Activated gamma-delta T cell treated with anti-CD3 and anti-CD28 coated beads, Interleukin-2, amount 50 U/mL, for 16 hours (primary cell): ENCODE results near the gene PHF23.

Experiments
- DNase-seq: peaks from one replicate; pipeline ENCODE4 v3.0.0-alpha.2; 2020; ENCODE audit warnings: low read depth

Gene PHF23

DNA sequence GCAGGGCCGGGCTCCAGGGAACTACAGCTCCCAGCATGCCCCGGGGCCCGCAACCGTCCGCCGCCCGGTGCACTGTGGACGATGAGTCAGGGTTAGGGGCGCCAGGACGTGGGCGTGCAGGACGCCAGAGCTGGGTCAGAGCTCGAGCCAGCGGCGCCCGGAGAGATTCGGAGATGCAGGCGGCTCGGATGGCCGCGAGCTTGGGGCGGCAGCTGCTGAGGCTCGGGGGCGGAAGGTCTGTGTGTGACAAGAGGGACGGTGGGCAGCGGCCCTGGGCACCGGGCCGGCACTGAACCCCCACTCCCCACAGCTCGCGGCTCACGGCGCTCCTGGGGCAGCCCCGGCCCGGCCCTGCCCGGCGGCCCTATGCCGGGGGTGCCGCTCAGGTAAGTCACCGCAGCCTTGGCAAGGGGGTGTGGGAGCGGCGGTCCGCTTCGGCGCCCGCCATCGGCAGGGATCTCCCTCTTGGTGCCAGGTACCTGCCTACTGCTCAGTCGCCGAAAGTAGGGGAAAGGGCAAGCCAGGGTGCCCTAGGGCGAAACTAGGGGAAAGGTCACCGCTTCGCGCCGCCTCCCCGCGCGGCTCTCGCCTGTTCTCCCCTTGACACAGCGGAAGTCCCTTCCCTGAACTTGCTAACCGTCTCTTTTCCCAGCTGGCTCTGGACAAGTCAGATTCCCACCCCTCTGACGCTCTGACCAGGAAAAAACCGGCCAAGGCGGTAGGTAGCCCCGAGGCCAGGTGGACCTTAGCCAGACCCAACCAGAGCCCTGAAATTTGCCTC is 19.3 kb downstream of the PHF23 start, which contains the start of the genes ACADVL and DLG4:
Gene ACADVL, plus strand, starts transcription at position 127 of the 781 bp plus-strand sequence. Its CDS starts 47 bp downstream, at position 174.
Gene DLG4, minus strand, starts transcription at position 25 of the 781 bp plus-strand sequence.
- DNase-seq: peak; percentile 69

DNA sequence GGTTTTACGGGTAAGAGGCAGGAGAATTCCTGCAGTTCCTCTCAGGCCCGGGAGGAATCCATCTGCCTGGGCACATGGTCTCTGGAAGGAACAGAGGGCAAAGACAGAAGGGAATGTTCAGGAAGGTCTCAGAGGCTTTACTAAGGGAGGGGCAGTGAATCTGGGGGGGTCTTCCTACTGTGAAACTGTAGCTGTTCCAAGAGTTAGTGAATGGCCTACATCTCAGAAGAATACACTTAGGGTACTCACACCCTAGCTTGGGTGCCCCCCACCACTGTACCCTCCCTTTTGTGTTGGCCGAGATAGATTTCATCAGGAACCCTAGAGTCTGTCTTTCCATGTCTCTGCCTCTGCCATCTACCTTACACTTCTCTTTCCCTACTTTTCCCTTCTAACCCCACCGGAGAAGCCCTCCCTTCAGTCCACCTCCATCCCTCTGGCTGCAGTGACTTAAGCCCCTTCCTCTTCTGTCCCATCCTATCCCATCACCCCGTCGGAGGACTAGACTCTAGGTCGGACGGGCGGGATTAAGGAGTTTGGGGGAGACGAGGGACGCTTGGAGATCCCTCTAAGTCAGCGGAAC is 19.9 kb downstream of the PHF23 start:
- DNase-seq: no peak

DNA sequence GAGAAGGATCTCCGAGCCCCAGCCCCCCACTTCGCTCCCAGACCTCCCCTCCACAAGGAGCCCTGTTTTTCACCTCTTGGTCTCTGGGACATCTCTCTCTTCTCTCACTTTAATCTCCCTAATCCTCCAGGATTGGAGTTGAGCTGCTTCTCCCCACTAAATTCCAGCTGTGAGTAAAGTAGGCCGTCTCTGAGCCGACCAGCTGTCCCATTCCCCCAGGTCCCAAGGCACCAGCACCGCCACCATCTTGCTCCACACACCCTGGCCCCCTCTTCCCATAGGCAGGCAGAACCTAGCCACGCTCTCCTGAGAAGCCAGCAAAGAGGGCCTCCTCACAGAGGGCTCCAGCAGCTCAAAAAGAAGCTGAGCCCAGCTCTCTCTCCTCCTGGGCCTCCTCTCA is 20.5 kb downstream of the PHF23 start:
- no peak for DNase-seq

DNA sequence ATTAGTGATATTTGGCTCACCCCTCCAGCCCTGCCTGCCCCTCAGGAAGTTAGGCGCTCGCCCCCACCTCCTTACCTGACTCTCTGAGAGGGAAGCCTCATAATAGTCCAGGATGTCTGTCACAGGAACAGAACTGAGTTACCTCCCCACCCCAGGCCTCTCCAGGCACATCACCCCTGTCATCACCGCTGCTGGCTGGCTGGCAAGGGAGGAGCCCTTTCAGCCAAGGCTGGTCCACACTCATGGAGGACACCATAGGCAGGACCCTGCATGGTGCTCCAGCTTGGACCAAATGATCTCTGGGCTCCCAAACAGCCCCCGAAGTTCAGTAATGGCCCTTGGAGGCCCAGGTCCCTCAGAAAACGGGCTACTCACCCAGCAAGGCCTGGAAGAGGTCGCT is 21.1 kb downstream of the PHF23 start:
- DNase-seq: no peak

DNA sequence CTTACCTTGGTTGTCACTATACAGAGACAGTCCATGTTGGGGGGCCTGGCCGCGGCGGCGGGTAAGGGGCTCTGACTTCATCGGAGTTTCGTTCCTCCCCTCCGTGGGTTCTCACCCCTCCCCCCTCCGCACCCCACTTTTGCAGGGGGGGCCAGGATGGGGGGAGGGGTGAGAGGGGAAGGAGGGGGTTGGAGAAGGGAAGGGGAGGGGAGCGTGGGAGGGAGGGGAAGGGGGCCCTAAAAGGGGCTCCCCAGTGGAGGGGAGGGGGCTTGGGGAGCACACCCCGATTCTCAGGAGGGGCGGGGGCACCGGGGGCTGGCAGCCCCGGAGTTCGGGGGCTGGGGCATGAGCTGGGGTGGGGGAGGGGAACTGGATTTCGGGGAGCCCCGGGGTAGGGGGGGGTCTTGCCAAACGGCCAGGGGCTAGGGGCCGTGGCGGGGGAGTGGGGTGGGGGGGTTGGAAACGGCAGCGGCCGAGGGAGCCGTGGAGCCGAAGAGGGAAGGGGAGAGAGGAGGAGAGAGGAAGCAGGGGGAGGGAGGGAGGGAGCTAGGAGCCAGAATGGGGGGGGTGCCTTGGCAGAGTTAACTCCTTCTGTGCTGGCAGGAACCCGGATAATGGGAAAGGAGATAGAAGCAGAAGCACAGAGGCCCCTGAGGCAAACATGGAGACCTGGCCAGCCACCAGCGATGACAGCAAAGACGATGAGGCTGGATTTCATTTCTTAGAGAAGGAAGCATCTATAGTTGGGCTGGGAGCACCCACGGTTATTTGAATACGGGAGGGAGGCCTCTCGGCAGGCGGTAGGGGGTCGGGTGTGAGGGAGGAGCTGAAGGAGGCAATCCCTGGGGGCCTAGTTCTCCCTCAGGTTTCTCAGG is 21.9 kb downstream of the PHF23 start:
- no peak for DNase-seq

DNA sequence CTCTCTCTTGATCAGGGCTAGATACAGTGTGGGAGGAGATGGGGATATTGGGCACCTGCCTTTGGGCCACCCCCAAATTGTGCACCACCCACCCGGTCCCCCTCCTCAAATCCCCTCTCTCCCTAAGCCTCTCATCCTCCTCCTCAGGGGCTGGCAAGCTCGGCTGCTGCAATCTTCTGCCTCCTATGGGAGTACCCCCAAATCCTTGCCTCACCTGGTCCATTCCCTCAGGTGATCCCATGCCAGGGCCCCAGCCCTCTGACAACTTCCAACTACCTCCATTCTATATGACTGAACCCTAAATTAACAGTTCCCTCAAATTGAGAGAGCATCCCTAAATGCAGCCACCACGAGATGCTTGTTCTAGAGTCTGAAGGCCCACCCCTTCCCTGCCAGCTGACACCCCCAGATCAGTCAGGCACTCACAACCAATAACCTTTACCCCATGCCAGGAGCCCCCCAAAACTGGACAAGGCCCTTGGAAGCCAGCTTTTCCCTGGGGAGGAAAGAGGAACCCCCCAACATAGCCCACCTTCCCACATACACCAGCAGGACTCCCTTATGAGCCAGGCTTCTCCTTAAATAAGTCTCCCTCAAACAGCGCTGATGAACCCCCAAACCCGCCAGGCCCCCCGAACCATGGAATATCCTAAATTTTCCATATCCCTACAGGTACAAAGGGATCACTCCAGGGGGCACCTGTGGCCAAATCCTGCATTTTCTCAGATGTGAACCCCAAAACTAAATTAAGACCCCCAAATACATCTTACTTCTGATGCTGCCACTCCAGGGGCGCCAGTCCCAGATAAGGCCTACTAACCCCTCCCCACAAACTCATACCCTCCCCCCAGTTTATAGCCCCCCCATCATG is 22.8 kb downstream of the PHF23 start:
- DNase-seq: no peak

DNA sequence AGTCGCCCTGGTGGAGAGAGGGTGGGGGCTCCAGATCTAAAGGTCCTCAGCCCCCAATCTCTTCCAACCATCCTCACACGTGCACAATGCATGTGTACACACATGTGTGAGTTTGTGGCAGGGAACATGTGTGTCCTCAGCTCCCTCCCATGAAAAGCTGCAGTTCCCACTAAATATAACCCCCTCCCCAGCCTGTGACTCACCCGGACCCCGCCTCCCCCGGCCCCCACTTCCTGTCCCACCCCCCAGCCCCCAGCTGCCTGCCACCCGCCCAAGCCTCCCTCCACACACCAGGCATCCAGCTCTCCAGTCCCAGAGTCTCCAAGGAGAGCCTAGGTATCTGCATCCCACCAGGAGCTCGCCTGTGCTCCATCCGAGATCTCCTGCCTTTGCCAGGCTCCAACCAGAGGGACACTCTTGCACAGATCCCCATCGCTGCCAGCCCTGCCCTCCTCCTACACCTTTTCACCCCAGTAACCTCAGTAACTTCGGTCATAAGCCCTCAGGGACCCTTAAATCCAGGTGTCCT is 23.5 kb downstream of the PHF23 start:
- DNase-seq: no peak

DNA sequence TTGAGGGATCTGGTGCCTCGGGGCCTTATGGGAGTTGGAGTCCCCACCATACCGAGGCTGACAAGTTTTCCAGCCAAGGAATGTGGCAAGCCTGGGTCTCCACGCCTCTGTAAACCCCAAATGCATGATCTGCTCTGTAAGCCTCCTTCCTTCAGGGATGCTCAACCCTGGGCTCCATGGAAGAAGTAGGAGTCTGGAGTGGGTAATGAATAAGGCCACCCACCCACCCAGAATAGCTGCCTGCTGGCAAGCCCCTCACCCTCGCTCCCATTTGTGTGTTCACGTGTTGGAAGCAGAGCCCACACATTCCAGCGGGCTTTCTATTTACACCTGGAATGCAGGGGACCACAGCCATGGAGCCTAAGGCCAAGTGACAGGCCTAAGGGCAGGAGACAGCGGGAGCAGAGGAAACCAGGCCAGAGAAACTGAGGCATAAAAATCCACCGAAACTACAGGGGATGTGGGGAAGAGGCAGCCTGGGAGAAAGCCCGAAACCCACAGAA is 24.1 kb downstream of the PHF23 start:
- no peak for DNase-seq

DNA sequence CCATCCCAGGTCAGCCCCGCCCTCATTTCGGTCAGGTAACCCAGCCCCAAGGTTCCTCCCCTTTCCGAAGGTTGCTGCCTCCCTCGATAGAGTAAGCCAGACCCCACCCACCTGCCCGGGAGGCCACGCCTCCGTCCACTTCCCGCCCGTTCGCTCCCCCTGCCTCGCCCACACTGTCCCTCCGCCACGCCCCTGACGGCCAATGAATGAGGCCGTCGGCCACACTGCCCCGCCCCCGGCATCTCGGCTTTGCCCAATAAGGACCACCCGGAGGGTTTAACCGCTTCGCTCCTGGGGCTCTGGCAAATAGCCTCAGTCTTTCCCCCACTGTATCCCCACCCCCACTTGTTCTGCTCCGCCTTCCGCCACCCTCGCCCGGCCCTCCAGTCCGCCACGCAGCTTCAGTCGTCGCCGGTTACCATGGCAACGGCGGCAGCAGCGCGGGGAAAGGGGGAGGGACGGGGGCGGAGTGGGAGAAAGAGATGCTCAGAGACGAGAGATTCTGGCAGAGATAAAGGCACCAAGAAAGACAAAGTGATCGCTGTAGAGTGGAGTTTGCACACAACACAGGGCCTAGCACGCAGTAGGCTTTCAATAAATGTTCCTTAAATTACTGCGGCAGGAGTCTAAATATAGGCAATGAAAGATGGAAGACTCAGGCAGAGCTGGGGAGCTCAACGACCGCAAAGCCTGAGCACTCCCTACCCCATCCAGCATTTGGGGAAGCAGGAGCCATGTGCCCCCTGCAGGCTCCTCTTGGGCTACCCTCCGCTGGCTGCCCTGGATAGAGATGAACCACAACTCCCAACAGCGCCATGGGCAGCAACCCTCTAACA is 24.7 kb downstream of the PHF23 start:
- peak; percentile 99 for DNase-seq

DNA sequence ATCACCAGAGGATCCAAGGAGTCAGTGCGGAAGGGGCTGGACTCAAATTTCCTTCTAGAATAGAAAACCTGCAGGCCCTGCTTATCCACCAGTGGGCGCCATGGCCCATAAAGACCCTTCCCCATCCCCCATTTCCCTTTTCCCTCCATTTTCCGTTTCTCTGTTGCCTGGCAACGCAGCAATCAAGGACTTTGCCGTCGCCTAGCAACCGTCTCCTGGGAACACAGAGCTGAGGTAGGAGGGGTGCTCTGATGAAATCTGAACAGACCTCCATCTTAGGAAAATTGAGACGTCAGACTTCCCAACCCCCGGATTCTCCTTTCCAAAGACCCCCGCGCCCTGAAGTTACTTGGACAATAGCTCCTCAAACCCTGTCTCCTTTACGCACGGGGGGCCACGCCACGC is 25.4 kb downstream of the PHF23 start:
- no peak for DNase-seq

DNA sequence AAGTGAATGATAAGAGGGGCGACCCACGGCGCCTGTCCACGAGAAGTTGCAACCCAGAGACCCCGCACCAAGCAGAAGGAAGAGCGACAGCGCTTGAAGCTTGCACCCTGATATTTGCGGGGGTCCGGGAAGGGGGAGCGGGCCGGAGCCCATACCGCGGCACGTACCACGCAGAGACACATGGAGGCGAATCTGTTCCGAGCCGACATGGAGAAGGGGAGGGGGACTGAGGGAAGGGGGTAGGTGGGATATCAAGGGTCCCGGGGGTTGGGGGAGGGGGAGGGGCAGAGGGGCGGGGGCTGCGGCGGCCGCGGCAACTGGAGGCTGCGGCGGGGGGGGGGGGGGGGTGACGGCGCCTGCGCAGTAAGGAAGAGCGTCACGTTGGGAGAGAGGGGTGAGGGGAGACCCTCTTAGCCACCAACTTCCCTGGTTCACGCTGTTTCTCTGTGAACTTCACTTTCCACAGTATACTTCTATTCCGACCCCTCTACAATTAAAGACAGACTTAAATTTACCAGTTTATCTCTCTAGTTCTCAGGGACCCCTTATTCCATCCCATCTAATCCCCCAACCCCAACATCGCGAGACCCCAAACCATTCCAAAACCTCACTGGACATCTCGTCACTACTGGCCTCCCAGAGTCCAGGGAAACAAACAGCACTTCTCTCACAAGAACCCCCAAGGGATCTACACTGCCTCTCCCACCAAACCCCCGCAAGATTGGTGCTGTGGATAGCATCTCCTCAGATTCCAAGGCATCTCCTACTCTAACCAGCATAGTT is 27.6 kb downstream of the PHF23 start:
- DNase-seq: no peak

DNA sequence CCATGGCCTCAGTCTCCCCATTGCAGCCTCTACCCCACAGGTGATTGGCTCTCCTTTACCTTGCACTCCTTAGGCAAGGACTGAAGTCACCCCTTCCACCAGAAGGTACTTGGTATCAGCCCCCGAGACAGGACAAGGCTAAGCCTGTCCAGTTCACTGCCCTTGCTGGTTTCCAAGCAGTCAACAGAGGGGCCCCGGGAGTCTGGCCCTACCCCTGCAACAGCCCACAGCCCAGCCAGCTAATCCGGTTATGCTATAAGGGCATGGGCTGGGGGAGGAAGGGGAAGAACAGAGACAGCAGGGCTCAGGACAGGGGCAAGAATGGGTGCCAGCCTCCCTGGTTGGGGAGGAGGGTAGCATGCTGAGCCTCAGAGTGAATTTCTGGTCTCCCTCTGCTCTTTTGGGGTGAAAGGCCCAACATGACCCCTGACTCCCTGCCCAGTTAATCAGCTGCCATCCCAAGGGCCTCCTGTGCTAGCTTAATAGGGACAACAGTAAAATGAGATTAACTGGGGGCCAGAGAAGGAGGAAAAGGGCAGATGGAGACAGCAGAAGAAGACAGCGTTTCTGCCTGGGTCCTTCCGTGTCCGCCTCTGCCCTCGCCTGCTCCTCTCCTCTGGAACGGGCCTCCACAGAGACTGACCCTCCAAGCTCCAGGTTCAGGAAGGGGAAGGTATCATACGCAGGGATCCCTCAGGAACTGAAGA is 30.4 kb downstream of the PHF23 start:
- DNase-seq: no peak

DNA sequence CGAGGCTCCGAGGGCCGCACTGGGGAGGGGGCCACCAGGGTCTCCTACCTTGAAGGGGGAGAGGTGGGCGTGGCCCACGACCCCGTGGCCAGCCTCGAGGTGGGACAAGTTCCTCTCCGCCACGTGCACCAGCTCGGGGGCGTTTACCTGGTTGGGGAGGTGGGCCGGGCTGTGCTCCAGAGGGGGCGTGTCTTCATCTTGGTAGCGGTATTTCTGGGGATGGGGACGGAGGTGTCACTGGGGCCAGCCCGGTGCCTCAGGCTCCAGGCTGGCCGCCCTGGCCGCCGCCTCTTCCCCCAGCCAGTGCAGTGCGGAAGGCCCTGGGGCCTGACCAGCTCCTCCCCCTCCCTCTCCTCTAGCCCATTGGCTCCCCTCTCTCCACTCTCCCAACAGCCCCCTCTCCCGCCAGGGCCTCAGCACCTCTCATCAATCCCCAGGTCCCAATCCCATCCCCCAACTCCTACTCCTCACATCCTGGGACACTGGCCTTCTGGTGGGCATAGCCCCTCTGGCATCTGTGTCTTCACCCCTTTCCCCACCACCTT is 31.2 kb downstream of the PHF23 start:
- no peak for DNase-seq

DNA sequence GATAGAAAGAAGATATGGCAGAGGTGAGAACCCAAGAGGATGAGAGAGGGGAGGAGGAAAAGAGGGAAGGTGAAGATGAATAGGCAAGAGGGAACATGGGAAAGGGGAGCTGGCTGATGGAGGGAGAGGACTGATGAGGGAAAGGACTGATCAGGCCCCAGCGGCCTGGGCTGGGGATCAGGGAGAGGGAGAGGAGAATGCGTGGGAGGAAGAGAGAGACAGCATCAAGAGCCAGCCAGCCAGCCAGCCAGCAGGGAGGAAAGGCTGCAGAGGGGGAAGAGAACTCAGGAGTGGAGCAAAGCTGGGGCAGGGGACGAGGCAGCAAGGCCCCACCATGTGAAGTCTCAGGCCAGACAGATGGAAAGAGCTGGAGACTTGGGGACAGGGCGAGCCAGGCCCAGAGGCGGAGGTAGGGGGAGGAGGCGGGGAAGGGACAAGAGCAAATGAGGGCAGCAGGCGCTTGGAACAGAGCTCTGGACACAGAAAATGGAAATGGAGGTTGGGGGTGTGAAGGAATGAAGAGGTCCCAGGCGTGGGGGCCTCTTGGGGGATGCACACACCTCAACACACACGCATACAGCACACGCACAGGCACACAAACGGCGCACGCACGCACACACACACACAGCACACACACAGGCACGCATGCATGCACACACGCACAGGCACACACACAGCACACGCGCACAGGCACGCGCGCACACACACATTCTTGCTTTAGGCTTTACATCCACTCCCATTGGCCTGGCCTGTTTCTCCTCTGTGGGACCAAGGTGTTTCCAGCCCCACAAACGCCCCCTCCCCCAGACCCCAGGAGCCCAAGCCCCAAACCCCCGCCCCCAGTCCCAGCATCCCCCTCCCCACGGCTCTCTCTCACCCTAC is 31.9 kb downstream of the PHF23 start:
- no peak for DNase-seq

DNA sequence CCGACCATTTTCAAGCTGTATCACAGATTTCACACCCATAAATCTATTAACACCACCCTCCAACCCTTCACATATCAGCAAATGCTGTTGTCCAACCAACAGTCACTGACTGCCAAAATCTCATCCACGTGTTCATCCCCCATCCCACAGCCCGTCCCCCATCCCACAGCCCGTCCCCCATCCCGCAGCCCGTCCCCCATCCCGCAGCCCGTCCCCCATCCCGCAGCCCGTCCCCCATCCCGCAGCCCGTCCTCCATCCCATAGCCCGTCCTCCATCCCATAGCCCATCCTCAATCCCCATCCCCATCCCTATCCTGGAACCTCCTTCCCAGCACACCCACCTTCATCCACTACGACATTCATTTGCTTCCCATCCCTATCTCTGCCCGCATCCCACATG is 33.7 kb downstream of the PHF23 start:
- no peak for DNase-seq

DNA sequence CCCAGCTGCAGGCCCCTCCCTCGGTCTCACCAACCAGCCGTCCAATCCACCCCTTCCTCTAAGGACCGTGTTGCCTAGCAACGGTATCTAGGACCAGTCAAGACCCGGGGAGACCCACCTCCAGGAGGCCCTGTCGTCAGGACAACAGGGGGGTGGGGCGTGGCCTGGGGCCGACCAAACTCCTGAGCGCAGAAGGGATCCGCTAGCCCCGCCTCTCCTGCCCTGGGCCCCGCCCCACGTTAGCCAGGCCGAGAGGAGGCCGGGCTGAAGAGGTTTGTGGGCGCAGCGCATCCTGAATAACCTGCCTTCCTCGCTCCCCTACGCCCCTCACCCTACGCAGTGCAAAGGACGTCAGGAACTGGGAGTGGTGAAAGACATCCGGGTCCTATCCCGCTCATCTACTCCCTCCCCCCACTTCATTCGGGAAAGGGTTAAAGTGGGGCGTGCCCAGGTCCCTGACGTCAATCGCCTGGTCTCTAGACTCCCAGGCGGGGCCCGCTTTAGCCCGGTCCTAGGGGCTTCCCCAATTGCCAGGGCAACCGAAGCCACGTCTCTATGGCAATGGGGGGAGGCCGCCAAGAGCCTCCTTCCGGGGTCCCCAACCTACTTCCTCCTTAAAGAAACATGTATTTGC is 34.3 kb downstream of the PHF23 start:
- DNase-seq: peak; percentile 92

DNA sequence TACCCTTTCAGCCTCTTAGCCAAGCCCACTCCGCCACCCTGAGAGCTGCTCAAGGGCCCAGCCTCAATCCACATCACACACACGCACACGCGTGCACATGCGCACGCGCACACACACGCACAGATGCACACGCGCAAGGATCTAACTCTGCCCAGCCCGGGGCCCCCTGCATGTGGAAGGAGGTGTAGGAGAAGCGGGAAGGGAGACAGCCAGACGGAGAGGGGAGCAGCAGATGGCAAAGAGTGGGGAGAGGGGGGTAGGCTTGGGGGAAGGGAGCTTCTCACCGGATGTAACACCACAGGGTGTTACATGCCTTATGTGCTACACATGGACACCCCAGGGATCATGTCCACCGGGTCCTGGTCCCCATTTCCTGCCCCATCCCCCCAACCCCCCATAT is 34.9 kb downstream of the PHF23 start:
- DNase-seq: no peak
